IMR-90 (cell line): ENCODE measurements around the gene TRPM1. TPM values are rescaled to one million over a fixed set of nuclear protein-coding genes. Genes with fewer than 3 reads are reported as not detected.

Experiments
- ATAC-seq: fragments of 200-7000 bp; cut with Tn5 transposase; 2 replicates; pipeline ENCODE4 v1.9.1; 2020; ENCODE audit warnings: low read depth, mild to moderate bottlenecking, moderate library complexity
- BruUV-seq: library from RNA; stranded (reverse); fragments of 400-500 nt; replicated peaks from 2 replicates; lab custom pipeline; 2021; lab: Mats Ljungman, UMichigan
- CTCF ChIA-PET: fragments of 300-600 bp; formaldehyde crosslinking; extraction: SDS; loops from one replicate; lab custom pipeline; 2021; ENCODE audit warnings: antibody characterized with exemption; lab: Yijun Ruan, JAX
- POLR2A ChIA-PET: fragments of 300-600 bp; sonication (Branson Sonifier 250); formaldehyde crosslinking; loops from one replicate; lab custom pipeline; 2022; ENCODE audit warnings: antibody characterized with exemption; ENCODE audit not compliant: unreplicated experiment; lab: Charles Lee
- DNase-seq: peaks from one replicate; pipeline ENCODE4 v3.0.0; 2013
- H2AFZ ChIP-seq: replicated peaks from 2 replicates; pipeline ENCODE3; 2013; ENCODE audit warnings: low read length, mild to moderate bottlenecking; ENCODE audit not compliant: poor library complexity
- H2AK5ac ChIP-seq: 2 replicates; pipeline ENCODE4 v1.6.1; 2013; ENCODE audit warnings: low read depth, low read length, inconsistent platforms
- H2AK9ac ChIP-seq: replicated peaks from 2 replicates; pipeline ENCODE3; 2013; ENCODE audit warnings: mild to moderate bottlenecking, low read depth, low read length, moderate library complexity; ENCODE audit not compliant: poor library complexity
- H2BK120ac ChIP-seq: 2 replicates; pipeline ENCODE4 v1.6.1; 2013; ENCODE audit warnings: low read depth, low read length, inconsistent platforms
- H2BK15ac ChIP-seq: 3 replicates; pipeline ENCODE4 v1.6.1; 2013; ENCODE audit warnings: low read depth, low read length, inconsistent platforms
- H2BK20ac ChIP-seq: 2 replicates; pipeline ENCODE4 v1.6.1; 2013; ENCODE audit warnings: low read depth, mild to moderate bottlenecking, inconsistent platforms, low read length, moderate library complexity
- H2BK5ac ChIP-seq: 2 replicates; pipeline ENCODE4 v1.6.1; 2013; ENCODE audit warnings: mild to moderate bottlenecking, low read depth, low read length, inconsistent platforms; ENCODE audit not compliant: poor library complexity, severe bottlenecking
- H3K14ac ChIP-seq: replicated peaks from 2 replicates; pipeline ENCODE4 v1.6.1; 2013; ENCODE audit warnings: low read depth, low read length, inconsistent platforms
- H3K18ac ChIP-seq: 2 replicates; pipeline ENCODE4 v1.6.1; 2013; ENCODE audit warnings: low read depth, low read length, control low read depth
- H3K23ac ChIP-seq: 2 replicates; pipeline ENCODE4 v1.6.1; 2013; ENCODE audit warnings: low read depth, low read length, inconsistent platforms
- H3K27ac ChIP-seq: 2 replicates; pipeline ENCODE4 v1.5.1; 2013; ENCODE audit warnings: mild to moderate bottlenecking, control low read depth, low read length; ENCODE audit not compliant: insufficient read depth
- H3K27me3 ChIP-seq: 2 replicates; pipeline ENCODE4 v1.6.1; 2013; ENCODE audit warnings: low read length; ENCODE audit not compliant: control insufficient read depth, insufficient read depth
- H3K36me3 ChIP-seq: 2 replicates; pipeline ENCODE4 v1.6.1; 2013; ENCODE audit warnings: low read length, mixed read lengths; ENCODE audit not compliant: control insufficient read depth, insufficient read depth
- H3K4ac ChIP-seq: 2 replicates; pipeline ENCODE4 v1.6.1; 2013; ENCODE audit warnings: low read depth, low read length, inconsistent platforms
- H3K4me1 ChIP-seq: 2 replicates; pipeline ENCODE4 v1.6.1; 2013; ENCODE audit warnings: low read length, mixed read lengths; ENCODE audit not compliant: control insufficient read depth, insufficient read depth
- H3K4me2 ChIP-seq: 2 replicates; pipeline ENCODE4 v1.6.1; 2013; ENCODE audit warnings: low read depth, mild to moderate bottlenecking, control low read depth, low read length, moderate library complexity
- H3K4me3 ChIP-seq: 2 replicates; pipeline ENCODE4 v1.5.1; 2013; ENCODE audit warnings: low read depth, mild to moderate bottlenecking, control low read depth, low read length, moderate library complexity; ENCODE audit not compliant: insufficient read depth
- H3K56ac ChIP-seq: 2 replicates; pipeline ENCODE4 v1.6.1; 2013; ENCODE audit warnings: low read length, inconsistent platforms; ENCODE audit not compliant: insufficient read depth; ENCODE audit errors: extremely low read depth
- H3K79me1 ChIP-seq, 2 experiments: 2 replicates each; pipeline ENCODE4 v1.6.1; 2013; ENCODE audit warnings: low read length in 2 of 2, inconsistent platforms in 1 of 2, low read depth in 1 of 2
- H3K9ac ChIP-seq: 2 replicates; pipeline ENCODE4 v1.6.1; 2013; ENCODE audit warnings: low read depth, low read length, control low read depth
- H3K9me1 ChIP-seq: 2 replicates; pipeline ENCODE4 v1.6.1; 2013; ENCODE audit warnings: low read length, inconsistent platforms; ENCODE audit not compliant: insufficient read depth
- H3K9me3 ChIP-seq: 2 replicates; pipeline ENCODE4 v1.6.1; 2013; ENCODE audit warnings: low read length; ENCODE audit not compliant: control insufficient read depth, insufficient read depth
- H4K20me1 ChIP-seq: 2 replicates; pipeline ENCODE4 v1.6.1; 2013; ENCODE audit warnings: low read length, inconsistent platforms; ENCODE audit not compliant: insufficient read depth
- H4K5ac ChIP-seq: 2 replicates; pipeline ENCODE4 v1.6.1; 2013; ENCODE audit warnings: mild to moderate bottlenecking, low read depth, low read length, control low read depth
- H4K8ac ChIP-seq, 2 experiments: 2 replicates each; pipeline ENCODE4 v1.6.1; 2013; ENCODE audit warnings: low read depth in 2 of 2, low read length in 2 of 2, control low read depth in 1 of 2, inconsistent platforms in 1 of 2
- H4K91ac ChIP-seq: 2 replicates; pipeline ENCODE4 v1.6.1; 2013; ENCODE audit warnings: low read depth, low read length, inconsistent platforms; ENCODE audit not compliant: insufficient read depth
- BHLHE40 ChIP-seq: fragments of 150-350 bp; IDR thresholded peaks from 2 replicates; pipeline ENCODE4 v1.6.1; 2016; ENCODE audit warnings: mild to moderate bottlenecking, low read depth, low read length
- CEBPB ChIP-seq: IDR thresholded peaks from 2 replicates; pipeline ENCODE4 v1.6.1; 2012; ENCODE audit warnings: low read depth, low read length, improper control_type of control experiment
- CHD1 ChIP-seq: IDR thresholded peaks from 2 replicates; pipeline ENCODE4 v1.6.1; 2012; ENCODE audit warnings: low read depth, low read length, improper control_type of control experiment
- FOS ChIP-seq: fragments of 150-350 bp; IDR thresholded peaks from 2 replicates; pipeline ENCODE4 v1.6.1; 2016; ENCODE audit warnings: low read depth, low read length
- MAFK ChIP-seq: IDR thresholded peaks from 2 replicates; pipeline ENCODE4 v1.6.1; 2012; ENCODE audit warnings: low read depth, low read length, improper control_type of control experiment
- MAZ ChIP-seq: IDR thresholded peaks from 2 replicates; pipeline ENCODE4 v1.6.1; 2012; ENCODE audit warnings: low read depth, mild to moderate bottlenecking, low read length, improper control_type of control experiment, moderate library complexity, borderline replicate concordance
- MXI1 ChIP-seq: IDR thresholded peaks from 2 replicates; pipeline ENCODE4 v1.6.1; 2012; ENCODE audit warnings: low read depth, mild to moderate bottlenecking, low read length, moderate library complexity, borderline replicate concordance
- NFE2L2 ChIP-seq: fragments of 150-350 bp; IDR thresholded peaks from 2 replicates; pipeline ENCODE4 v1.6.1; 2016; ENCODE audit warnings: low read depth, mild to moderate bottlenecking, low read length
- POLR2A ChIP-seq: IDR thresholded peaks from 2 replicates; pipeline ENCODE4 v1.6.1; 2012; ENCODE audit warnings: mild to moderate bottlenecking, low read depth, low read length
- RAD21 ChIP-seq: IDR thresholded peaks from 2 replicates; pipeline ENCODE4 v1.6.1; 2012; ENCODE audit warnings: low read length, improper control_type of control experiment
- RCOR1 ChIP-seq: IDR thresholded peaks from 2 replicates; pipeline ENCODE4 v1.6.1; 2012; ENCODE audit warnings: mild to moderate bottlenecking, low read length, improper control_type of control experiment; ENCODE audit not compliant: insufficient replicate concordance
- RFX5 ChIP-seq: IDR thresholded peaks from 2 replicates; pipeline ENCODE4 v1.8.0; 2012; ENCODE audit warnings: low read depth, mild to moderate bottlenecking, low read length, moderate library complexity
- SMC3 ChIP-seq: fragments of 150-350 bp; IDR thresholded peaks from 2 replicates; pipeline ENCODE4 v1.6.1; 2016; ENCODE audit warnings: low read depth, mild to moderate bottlenecking, antibody characterized with exemption, low read length, moderate library complexity
- USF2 ChIP-seq: fragments of 150-350 bp; IDR thresholded peaks from 2 replicates; pipeline ENCODE4 v1.6.1; 2017; ENCODE audit warnings: mild to moderate bottlenecking, antibody characterized with exemption, low read length, low read depth
- WGBS, 2 experiments: methylation state at CpG; one replicate each; pipeline versions ENCODE4 v1.1.5 to v1.1.7; 2013; ENCODE audit warnings: missing lambda C conversion rate in 2 of 2; ENCODE audit not compliant: insufficient read length in 1 of 2; ENCODE audit errors: extremely low coverage in 2 of 2; 5-methylcytosine and 5-hydroxymethylcytosine counted together
- dilution Hi-C: fragments of 300-500 bp; cut with HindIII; formaldehyde crosslinking; loops from one replicate; pipeline ENCODE4 v1.14.3; 2018; ENCODE audit warnings: low sequenced_read_pairs; ENCODE audit not compliant: unreplicated experiment
- in situ Hi-C: fragments of 300-500 bp; cut with MboI; formaldehyde crosslinking; loops from 3 replicates; pipeline ENCODE4 v1.14.3; 2019; ENCODE audit warnings: low sequenced_read_pairs, inconsistent platforms, mixed read lengths
- intact Hi-C: fragments of 100-400 bp; cut with micrococcal nuclease; formaldehyde crosslinking; loops from 2 replicates; pipeline ENCODE4 v1.10.0; 2022
- polyA plus RNA-seq, 3 experiments: library from polyadenylated mRNA; depleted of rRNA; stranded (reverse); fragments of >200 nt; gene quantifications; 2 replicates each; pipeline ENCODE4 v1.2.3, GENCODE V29; 2012; ENCODE audit warnings: low replicate concordance in 1 of 3
- total RNA-seq: library from RNA; depleted of rRNA; stranded (reverse); fragments of >200 nt; gene quantifications from 2 replicates; pipeline ENCODE4 v1.2.3, GENCODE V29; 2012
- TF ChIP-seq, protein P1 (sequence below): fragments of 150-350 bp; IDR thresholded peaks from 2 replicates; pipeline ENCODE4 v1.6.1; 2016; ENCODE audit warnings: low read depth, mild to moderate bottlenecking, low read length, moderate library complexity, borderline replicate concordance
- TF ChIP-seq, protein P2 (sequence below): conservative IDR thresholded peaks from 2 replicates; pipeline ENCODE4 v1.5.1; 2012; ENCODE audit warnings: mild to moderate bottlenecking, low read depth, low read length, improper control_type of control experiment

Gene TRPM1
- total and polyA plus RNA-seq, 2 of the 4 experiments (the other 2 are of a cell fraction) = not detected

- H3K79me1 ChIP-seq = no peaks in the 10 kb centered on the region
- no peak overlapping the region for H3K4ac ChIP-seq
- no peak overlapping the region for H3K27ac ChIP-seq
- no peak overlapping the region for H3K56ac ChIP-seq
- ATAC-seq (no peak), DNase-seq (no peak)
- no peak overlapping the region for H3K4me3 ChIP-seq
- no peak overlapping the region for H4K91ac ChIP-seq
- CTCF ChIA-PET = no interaction called here
- in situ Hi-C loops (no loop called here), dilution Hi-C loops (no loop called here), intact Hi-C loops (no loop called here)
- no peak overlapping the region for H3K14ac ChIP-seq
- no peak overlapping the region for H4K5ac ChIP-seq
- no peaks in the 10 kb centered on the region for H3K36me3 ChIP-seq
- no peak overlapping the region for H3K9ac ChIP-seq
- H2AK5ac ChIP-seq = no peak overlapping the region
- H4K20me1 ChIP-seq = no peaks in the 10 kb centered on the region
- H2BK15ac ChIP-seq = no peak overlapping the region
- H3K4me2 ChIP-seq = no peak overlapping the region
- peaks cover 7% of the 10 kb centered on the region; the same call in 1 of the 2 replicates for H3K4me1 ChIP-seq
- no peak overlapping the region for H2AK9ac ChIP-seq
- H2BK120ac ChIP-seq = no peak overlapping the region
- no peak overlapping the region for H4K8ac ChIP-seq
- peaks cover 11% of the 10 kb centered on the region for H3K27me3 ChIP-seq
- no peak overlapping the region for H2BK20ac ChIP-seq
- 48% methylated on average over 3 of the region's 4 CpGs; no CpG with 5 or more reads in 1 of the 2 experiments for WGBS, 2 experiments
- H3K18ac ChIP-seq = no peak overlapping the region
- H3K23ac ChIP-seq = no peak overlapping the region
- BruUV-seq = no TSS peak
- H3K9me3 ChIP-seq = no peaks in the 10 kb centered on the region
- POLR2A ChIA-PET = no interaction called here
- H2BK5ac ChIP-seq = no peak overlapping the region
- peaks cover 3% of the 10 kb centered on the region; the same call in 1 of the 2 replicates for H3K9me1 ChIP-seq
- no peak overlapping the region for H2AFZ ChIP-seq
- TF ChIP-seq MAFK (no peak), MXI1 (no peak), RFX5 (no peak), RAD21 (no peak), SMC3 (no peak), FOS (no peak), POLR2A (no peak), USF2 (no peak), NFE2L2 (no peak), BHLHE40 (no peak), CHD1 (no peak), CEBPB (no peak), MAZ (no peak), RCOR1 (no peak)
- TF ChIP-seq, protein P1, sequence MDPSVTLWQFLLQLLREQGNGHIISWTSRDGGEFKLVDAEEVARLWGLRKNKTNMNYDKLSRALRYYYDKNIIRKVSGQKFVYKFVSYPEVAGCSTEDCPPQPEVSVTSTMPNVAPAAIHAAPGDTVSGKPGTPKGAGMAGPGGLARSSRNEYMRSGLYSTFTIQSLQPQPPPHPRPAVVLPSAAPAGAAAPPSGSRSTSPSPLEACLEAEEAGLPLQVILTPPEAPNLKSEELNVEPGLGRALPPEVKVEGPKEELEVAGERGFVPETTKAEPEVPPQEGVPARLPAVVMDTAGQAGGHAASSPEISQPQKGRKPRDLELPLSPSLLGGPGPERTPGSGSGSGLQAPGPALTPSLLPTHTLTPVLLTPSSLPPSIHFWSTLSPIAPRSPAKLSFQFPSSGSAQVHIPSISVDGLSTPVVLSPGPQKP = no peak
- TF ChIP-seq, protein P2, sequence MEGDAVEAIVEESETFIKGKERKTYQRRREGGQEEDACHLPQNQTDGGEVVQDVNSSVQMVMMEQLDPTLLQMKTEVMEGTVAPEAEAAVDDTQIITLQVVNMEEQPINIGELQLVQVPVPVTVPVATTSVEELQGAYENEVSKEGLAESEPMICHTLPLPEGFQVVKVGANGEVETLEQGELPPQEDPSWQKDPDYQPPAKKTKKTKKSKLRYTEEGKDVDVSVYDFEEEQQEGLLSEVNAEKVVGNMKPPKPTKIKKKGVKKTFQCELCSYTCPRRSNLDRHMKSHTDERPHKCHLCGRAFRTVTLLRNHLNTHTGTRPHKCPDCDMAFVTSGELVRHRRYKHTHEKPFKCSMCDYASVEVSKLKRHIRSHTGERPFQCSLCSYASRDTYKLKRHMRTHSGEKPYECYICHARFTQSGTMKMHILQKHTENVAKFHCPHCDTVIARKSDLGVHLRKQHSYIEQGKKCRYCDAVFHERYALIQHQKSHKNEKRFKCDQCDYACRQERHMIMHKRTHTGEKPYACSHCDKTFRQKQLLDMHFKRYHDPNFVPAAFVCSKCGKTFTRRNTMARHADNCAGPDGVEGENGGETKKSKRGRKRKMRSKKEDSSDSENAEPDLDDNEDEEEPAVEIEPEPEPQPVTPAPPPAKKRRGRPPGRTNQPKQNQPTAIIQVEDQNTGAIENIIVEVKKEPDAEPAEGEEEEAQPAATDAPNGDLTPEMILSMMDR = no peak
Measured at GRCh38 chr15:31077181-31077580, 24.3 kb downstream of the TRPM1 start.
